ENCODE data around the gene DDR2. TPM values are rescaled to one million over a fixed set of nuclear protein-coding genes. Genes with fewer than 3 reads are reported as not detected.

Gene DDR2
- total and polyA plus RNA-seq, 2 of the 4 experiments (the other 2 are of a cell fraction), result 66.1 to 245 TPM

DNA sequence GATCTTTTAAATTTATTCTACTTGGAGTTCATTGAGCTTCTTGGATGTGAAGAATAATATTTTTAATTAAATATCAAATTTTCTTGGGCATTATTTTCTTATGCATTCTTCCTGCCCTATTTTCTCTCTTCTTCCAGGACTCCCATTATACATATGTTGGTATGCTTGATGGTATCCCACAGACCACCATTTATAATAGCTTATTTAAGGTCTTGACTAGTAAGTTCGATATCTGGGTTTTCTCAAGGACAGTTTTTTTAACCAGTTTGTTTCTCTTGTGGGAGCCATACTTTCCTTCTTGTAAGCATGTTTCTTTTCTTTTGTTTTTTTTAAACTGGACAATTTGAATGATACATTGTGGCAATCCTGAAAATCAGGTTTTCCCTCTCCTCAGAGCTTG is 15.4 kb upstream of the DDR2 start:
- dilution Hi-C loops (cut with HindIII; ENCODE audit: low sequenced_read_pairs, unreplicated experiment), result no loop called here
- intact Hi-C loops (cut with micrococcal nuclease), result loop anchor here (10.0 kb wide), 1 partner anchor 558 kb away; no protein-coding TSS in a partner anchor
- Histone ChIP-seq H4K20me1 (ENCODE audit: insufficient read depth, low read length) (no peaks in the 10 kb centered on the region), H4K91ac (ENCODE audit: insufficient read depth, low read depth, low read length) (no peak overlapping the region), H3K23ac (ENCODE audit: low read depth, low read length) (no peak overlapping the region), H4K8ac (ENCODE audit: low read depth in 2 of 2, low read length in 2 of 2) (no peak overlapping the region), H3K18ac (ENCODE audit: low read depth, low read length) (no peak overlapping the region), H3K9me1 (ENCODE audit: insufficient read depth, low read length) (no peaks in the 10 kb centered on the region), H4K5ac (ENCODE audit: low read depth, low read length) (no peak overlapping the region), H3K4me3 (ENCODE audit: insufficient read depth, low read depth, low read length) (no peak overlapping the region), H2BK15ac (ENCODE audit: low read depth, low read length) (no peak overlapping the region), H2BK120ac (ENCODE audit: low read depth, low read length) (no peak overlapping the region), H2AK5ac (ENCODE audit: low read depth, low read length) (no peak overlapping the region), H3K4me1 (ENCODE audit: control insufficient read depth, insufficient read depth, low read length) (peaks cover 3% of the 10 kb centered on the region; the same call in 1 of the 2 replicates), H3K27me3 (ENCODE audit: control insufficient read depth, insufficient read depth, low read length) (no peaks in the 10 kb centered on the region), H2AFZ (replicated peaks; ENCODE audit: low read length, poor library complexity) (no peak overlapping the region), H3K9ac (ENCODE audit: low read depth, low read length) (no peak overlapping the region), H3K9me3 (ENCODE audit: control insufficient read depth, insufficient read depth, low read length) (no peaks in the 10 kb centered on the region; the same call in 1 of the 2 replicates), H3K4me2 (ENCODE audit: low read depth, low read length) (no peak overlapping the region), H3K36me3 (ENCODE audit: control insufficient read depth, insufficient read depth, low read length) (no peaks in the 10 kb centered on the region), H3K14ac (replicated peaks; ENCODE audit: low read depth, low read length) (no peak overlapping the region), H2BK5ac (ENCODE audit: low read depth, low read length, poor library complexity, severe bottlenecking) (no peak overlapping the region), H3K79me1 (ENCODE audit: low read depth in 1 of 2, low read length in 2 of 2) (no peaks in the 10 kb centered on the region; a peak in 1 of 4 replicates), H2AK9ac (replicated peaks; ENCODE audit: low read depth, low read length, poor library complexity) (no peak overlapping the region), H2BK20ac (ENCODE audit: low read depth, low read length) (no peak overlapping the region), H3K4ac (ENCODE audit: low read depth, low read length) (no peak overlapping the region), H3K27ac (ENCODE audit: insufficient read depth, low read length) (no peak overlapping the region), H3K56ac (ENCODE audit: extremely low read depth, insufficient read depth, low read length) (no peak overlapping the region)
- in situ Hi-C loops (cut with MboI; ENCODE audit: low sequenced_read_pairs), result no loop called here
- ChIA-PET CTCF (no interaction called here), POLR2A (ENCODE audit: unreplicated experiment) (no interaction called here)
- DNase-seq (no peak), ATAC-seq (ENCODE audit: low read depth) (no peak)
- no TSS peak for BruUV-seq (replicated peaks)
- TF ChIP-seq, protein P1, sequence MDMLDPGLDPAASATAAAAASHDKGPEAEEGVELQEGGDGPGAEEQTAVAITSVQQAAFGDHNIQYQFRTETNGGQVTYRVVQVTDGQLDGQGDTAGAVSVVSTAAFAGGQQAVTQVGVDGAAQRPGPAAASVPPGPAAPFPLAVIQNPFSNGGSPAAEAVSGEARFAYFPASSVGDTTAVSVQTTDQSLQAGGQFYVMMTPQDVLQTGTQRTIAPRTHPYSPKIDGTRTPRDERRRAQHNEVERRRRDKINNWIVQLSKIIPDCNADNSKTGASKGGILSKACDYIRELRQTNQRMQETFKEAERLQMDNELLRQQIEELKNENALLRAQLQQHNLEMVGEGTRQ (IDR thresholded peaks at IDR 0.05; ENCODE audit: low read depth, low read length), result no peak
- TF ChIP-seq MXI1 (IDR thresholded peaks at IDR 0.05; ENCODE audit: borderline replicate concordance, low read depth, low read length) (no peak), CEBPB (IDR thresholded peaks at IDR 0.05; ENCODE audit: low read depth, low read length) (no peak), RCOR1 (IDR thresholded peaks at IDR 0.05; ENCODE audit: insufficient replicate concordance, low read length) (no peak), FOS (IDR thresholded peaks at IDR 0.05; ENCODE audit: low read depth, low read length) (no peak), NFE2L2 (IDR thresholded peaks at IDR 0.05; ENCODE audit: low read depth, low read length) (no peak), RAD21 (IDR thresholded peaks at IDR 0.05; ENCODE audit: low read length) (no peak), MAZ (IDR thresholded peaks at IDR 0.05; ENCODE audit: borderline replicate concordance, low read depth, low read length) (no peak), POLR2A (IDR thresholded peaks at IDR 0.05; ENCODE audit: low read depth, low read length) (no peak), SMC3 (IDR thresholded peaks at IDR 0.05; ENCODE audit: low read depth, low read length) (no peak), MAFK (IDR thresholded peaks at IDR 0.05; ENCODE audit: low read depth, low read length) (no peak), CHD1 (IDR thresholded peaks at IDR 0.05; ENCODE audit: low read depth, low read length) (no peak), BHLHE40 (IDR thresholded peaks at IDR 0.05; ENCODE audit: low read depth, low read length) (no peak), RFX5 (IDR thresholded peaks at IDR 0.05; ENCODE audit: low read depth, low read length) (no peak)
- TF ChIP-seq, protein P2, sequence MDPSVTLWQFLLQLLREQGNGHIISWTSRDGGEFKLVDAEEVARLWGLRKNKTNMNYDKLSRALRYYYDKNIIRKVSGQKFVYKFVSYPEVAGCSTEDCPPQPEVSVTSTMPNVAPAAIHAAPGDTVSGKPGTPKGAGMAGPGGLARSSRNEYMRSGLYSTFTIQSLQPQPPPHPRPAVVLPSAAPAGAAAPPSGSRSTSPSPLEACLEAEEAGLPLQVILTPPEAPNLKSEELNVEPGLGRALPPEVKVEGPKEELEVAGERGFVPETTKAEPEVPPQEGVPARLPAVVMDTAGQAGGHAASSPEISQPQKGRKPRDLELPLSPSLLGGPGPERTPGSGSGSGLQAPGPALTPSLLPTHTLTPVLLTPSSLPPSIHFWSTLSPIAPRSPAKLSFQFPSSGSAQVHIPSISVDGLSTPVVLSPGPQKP (IDR thresholded peaks at IDR 0.05; ENCODE audit: borderline replicate concordance, low read depth, low read length), result no peak
- TF ChIP-seq, protein P3, sequence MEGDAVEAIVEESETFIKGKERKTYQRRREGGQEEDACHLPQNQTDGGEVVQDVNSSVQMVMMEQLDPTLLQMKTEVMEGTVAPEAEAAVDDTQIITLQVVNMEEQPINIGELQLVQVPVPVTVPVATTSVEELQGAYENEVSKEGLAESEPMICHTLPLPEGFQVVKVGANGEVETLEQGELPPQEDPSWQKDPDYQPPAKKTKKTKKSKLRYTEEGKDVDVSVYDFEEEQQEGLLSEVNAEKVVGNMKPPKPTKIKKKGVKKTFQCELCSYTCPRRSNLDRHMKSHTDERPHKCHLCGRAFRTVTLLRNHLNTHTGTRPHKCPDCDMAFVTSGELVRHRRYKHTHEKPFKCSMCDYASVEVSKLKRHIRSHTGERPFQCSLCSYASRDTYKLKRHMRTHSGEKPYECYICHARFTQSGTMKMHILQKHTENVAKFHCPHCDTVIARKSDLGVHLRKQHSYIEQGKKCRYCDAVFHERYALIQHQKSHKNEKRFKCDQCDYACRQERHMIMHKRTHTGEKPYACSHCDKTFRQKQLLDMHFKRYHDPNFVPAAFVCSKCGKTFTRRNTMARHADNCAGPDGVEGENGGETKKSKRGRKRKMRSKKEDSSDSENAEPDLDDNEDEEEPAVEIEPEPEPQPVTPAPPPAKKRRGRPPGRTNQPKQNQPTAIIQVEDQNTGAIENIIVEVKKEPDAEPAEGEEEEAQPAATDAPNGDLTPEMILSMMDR (conservative IDR thresholded peaks at IDR 0.05; ENCODE audit: low read depth, low read length), result no peak
- no CpG with 5 or more reads among the region's 1 CpG for WGBS, 2 experiments (ENCODE audit: extremely low coverage in 2 of 2, insufficient read length in 1 of 2)

Measured in IMR-90 (cell line).